GM12878 (cell line): Measurements from ENCODE around the gene MDFIC2. TPM values are rescaled to one million over a fixed set of nuclear protein-coding genes. Genes with fewer than 3 reads are reported as not detected.

Experiments
- ATAC-seq: fragments of 200-7000 bp; cut with Tn5 transposase; 3 replicates; pipeline ENCODE4 v1.9.1; 2020; ENCODE audit warnings: mild to moderate bottlenecking, moderate library complexity
- BruUV-seq: library from RNA; stranded (reverse); fragments of 400-500 nt; replicated peaks from 2 replicates; lab custom pipeline; 2021; lab: Mats Ljungman, UMichigan
- CTCF ChIA-PET: fragments of 300-600 bp; sonication (Branson Sonifier 250); formaldehyde crosslinking; extraction: SDS; loops from one replicate; lab custom pipeline; 2021; ENCODE audit warnings: inconsistent platforms; lab: Yijun Ruan, JAX
- POLR2A ChIA-PET: fragments of 350-600 bp; formaldehyde crosslinking; extraction: SDS; loops from one replicate; lab custom pipeline; 2021; ENCODE audit warnings: inconsistent platforms; lab: Charles Lee
- RAD21 ChIA-PET: fragments of 300-600 bp; sonication (Branson Sonifier 250); formaldehyde crosslinking; loops from one replicate; lab custom pipeline; 2023; ENCODE audit warnings: antibody characterized with exemption; ENCODE audit not compliant: unreplicated experiment; lab: Charles Lee
- SMC1A ChIA-PET: fragments of 300-600 bp; sonication (Branson Sonifier 250); formaldehyde crosslinking; loops from one replicate; lab custom pipeline; 2023; ENCODE audit not compliant: unreplicated experiment, uncharacterized antibody; lab: Charles Lee
- DNase-seq: peaks from one replicate; pipeline ENCODE4 v3.0.0-alpha.2; 2011; ENCODE audit warnings: low read depth, low spot score
- FAIRE-seq: peaks from 3 replicates; lab custom pipeline; 2011; peaks lifted over from hg19 to GRCh38; lab: Jason Lieb, UNC
- H2AFZ ChIP-seq: 2 replicates; pipeline ENCODE4 v1.6.0; 2011; ENCODE audit warnings: low read depth, low read length, control low read depth; ENCODE audit not compliant: control insufficient read depth
- H3K27ac ChIP-seq: 2 replicates; pipeline ENCODE4 v1.5.1; 2011; ENCODE audit warnings: control low read depth; ENCODE audit not compliant: control insufficient read depth, insufficient read depth
- H3K27me3 ChIP-seq, 2 experiments: replicated peaks in 1 of 2; 2 replicates each; pipeline versions ENCODE4 v1.6.0 to v1.6.1; 2011; ENCODE audit warnings: low read length in 1 of 2; ENCODE audit not compliant: control insufficient read depth in 2 of 2, insufficient read depth in 2 of 2
- H3K36me3 ChIP-seq, 2 experiments: 2 replicates each; pipeline ENCODE4 v1.5.1; 2011; ENCODE audit warnings: low read length in 1 of 2; ENCODE audit not compliant: control insufficient read depth in 2 of 2, insufficient read depth in 2 of 2
- H3K4me1 ChIP-seq: 2 replicates; pipeline ENCODE4 v1.6.1; 2011; ENCODE audit warnings: mild to moderate bottlenecking, low read length, moderate library complexity, mixed read lengths; ENCODE audit not compliant: control insufficient read depth, insufficient read depth
- H3K4me2 ChIP-seq: 2 replicates; pipeline ENCODE4 v1.6.0; 2011; ENCODE audit warnings: control low read depth; ENCODE audit not compliant: control insufficient read depth, insufficient read depth
- H3K4me3 ChIP-seq: fragments of 200-600 bp; sonication (generic); 2 replicates; pipeline ENCODE4 v1.5.1; 2016
- H3K79me2 ChIP-seq: 2 replicates; pipeline ENCODE4 v1.6.0; 2011; ENCODE audit warnings: low read length; ENCODE audit not compliant: control insufficient read depth, insufficient read depth
- H3K9ac ChIP-seq: 2 replicates; pipeline ENCODE4 v1.8.0; 2011; ENCODE audit warnings: low read length, control low read depth, mixed read lengths; ENCODE audit not compliant: control insufficient read depth, insufficient read depth
- H3K9me3 ChIP-seq: replicated peaks from 3 replicates; pipeline ENCODE4 v1.5.1; 2011; ENCODE audit warnings: mild to moderate bottlenecking, low read length; ENCODE audit not compliant: control insufficient read depth, insufficient read depth
- H4K20me1 ChIP-seq: 2 replicates; pipeline ENCODE4 v1.6.0; 2011; ENCODE audit not compliant: control insufficient read depth, insufficient read depth
- ASH2L ChIP-seq: fragments of 300-600, 200-600 bp; sonication (generic); IDR thresholded peaks from 2 replicates; pipeline ENCODE4 v1.6.1; 2017; ENCODE audit warnings: low read depth, mild to moderate bottlenecking, borderline replicate concordance
- CREB1 ChIP-seq: IDR thresholded peaks from 2 replicates; pipeline ENCODE4 v1.6.1; 2012; ENCODE audit warnings: low read depth, mild to moderate bottlenecking, inconsistent platforms
- EED ChIP-seq: sonication (generic); IDR thresholded peaks from 2 replicates; pipeline ENCODE4 v1.6.1; 2016; ENCODE audit warnings: antibody characterized with exemption, low read depth
- HSF1 ChIP-seq: fragments of 150-350 bp; IDR thresholded peaks from 2 replicates; pipeline ENCODE4 v1.6.1; 2014; ENCODE audit warnings: mild to moderate bottlenecking, low read depth, low read length
- JUND ChIP-seq: IDR thresholded peaks from 2 replicates; pipeline ENCODE4 v1.6.1; 2012; ENCODE audit warnings: low read depth, mild to moderate bottlenecking, low read length, improper control_type of control experiment, moderate library complexity
- KLF5 ChIP-seq: fragments of 450-650 bp; IDR thresholded peaks from 2 replicates; pipeline ENCODE4 v1.6.1; 2014; ENCODE audit warnings: mild to moderate bottlenecking; ENCODE audit not compliant: partially characterized antibody
- LARP7 ChIP-seq: fragments of 450-650 bp; IDR thresholded peaks from 2 replicates; pipeline ENCODE4 v1.6.1; 2017; ENCODE audit warnings: mild to moderate bottlenecking
- MEF2B ChIP-seq: fragments of 450-650 bp; IDR thresholded peaks from 2 replicates; pipeline ENCODE4 v1.6.1; 2018; ENCODE audit warnings: mild to moderate bottlenecking, moderate library complexity; ENCODE audit not compliant: partially characterized antibody, poor library complexity, severe bottlenecking
- MYC ChIP-seq: IDR thresholded peaks from 2 replicates; pipeline ENCODE4 v1.6.1; 2011; ENCODE audit warnings: mild to moderate bottlenecking, low read length, moderate library complexity, inconsistent platforms; ENCODE audit not compliant: insufficient read depth, insufficient replicate concordance, insufficient read length, severe bottlenecking
- POLR2AphosphoS2 ChIP-seq: IDR thresholded peaks from 2 replicates; pipeline ENCODE4 v1.6.1; 2011; ENCODE audit warnings: low read depth, mild to moderate bottlenecking, low read length, improper control_type of control experiment, moderate library complexity
- POU2F2 ChIP-seq: IDR thresholded peaks from 3 replicates; pipeline ENCODE4 v1.6.1; 2011; ENCODE audit warnings: low read depth, mild to moderate bottlenecking, low read length, borderline replicate concordance
- RB1 ChIP-seq: fragments of 450-650 bp; formaldehyde crosslinking; IDR thresholded peaks from 2 replicates; pipeline ENCODE4 v1.6.1; 2017; ENCODE audit warnings: mild to moderate bottlenecking, borderline replicate concordance
- RFX5 ChIP-seq: IDR thresholded peaks from 2 replicates; pipeline ENCODE4 v1.6.1; 2011; ENCODE audit warnings: low read depth, low read length, improper control_type of control experiment
- SIX5 ChIP-seq: IDR thresholded peaks from 2 replicates; pipeline ENCODE4 v1.6.1; 2011; ENCODE audit warnings: mild to moderate bottlenecking, low read depth, low read length, moderate library complexity; ENCODE audit not compliant: severe bottlenecking
- SMAD5 ChIP-seq: IDR thresholded peaks from 2 replicates; pipeline ENCODE4 v1.6.1; 2016; ENCODE audit warnings: antibody characterized with exemption, low read depth
- SMC3 ChIP-seq: IDR thresholded peaks from 2 replicates; pipeline ENCODE4 v1.6.1; 2011; ENCODE audit warnings: low read length, improper control_type of control experiment, borderline replicate concordance
- WRNIP1 ChIP-seq: IDR thresholded peaks from 2 replicates; pipeline ENCODE4 v1.6.1; 2011; ENCODE audit warnings: low read depth, low read length, improper control_type of control experiment, borderline replicate concordance
- WGBS: methylation state at CpG from one replicate; pipeline ENCODE4 v1.1.6; 2016; ENCODE audit warnings: low lambda C conversion rate; ENCODE audit not compliant: insufficient replicate concordance, insufficient coverage; ENCODE audit errors: missing lambda C conversion rate; 5-methylcytosine and 5-hydroxymethylcytosine counted together
- in situ Hi-C: fragments of 300-500 bp; cut with MboI; formaldehyde crosslinking; loops from 9 replicates; pipeline ENCODE4 v1.14.3; 2018; ENCODE audit warnings: mixed read lengths
- intact Hi-C: fragments of 100-400 bp; cut with micrococcal nuclease; formaldehyde crosslinking; loops from one replicate; pipeline ENCODE4 v1.14.2; 2022; ENCODE audit not compliant: unreplicated experiment
- polyA plus RNA-seq, 11 experiments: library from polyadenylated mRNA; depleted of rRNA in 4 of 11; unstranded in 6 of 11; stranded (reverse) in 5 of 11; fragments of >200 nt; fragmentation: Nextera tagmentation in 4 of 11; fragmentation: Illumina TruSeq in 1 of 11; extraction: Ambion mirVana in 4 of 11; extraction: Trizol in 1 of 11; gene quantifications; 1 replicate in 1 of 11; 2 replicates in 10 of 11; pipeline versions ENCODE4 v1.2.1 to v1.2.3, GENCODE V29; 2011 to 2016; ENCODE audit warnings: inconsistent platforms in 2 of 11, missing spikeins in 2 of 11, low read depth in 1 of 11
- total RNA-seq, 4 experiments: library from RNA; depleted of rRNA in 3 of 4; stranded (reverse); fragments of >200 nt in 3 of 4; fragmentation: Illumina TruSeq in 1 of 4; extraction: Trizol in 1 of 4; gene quantifications; 2 replicates each; pipeline versions ENCODE4 v1.2.1 to v1.2.3, GENCODE V29; 2013 to 2021

The MDFIC2 gene
- total and polyA plus RNA-seq, 10 of the 15 experiments (the other 5 are each of a cell fraction or from before 2014, with no cell fraction given) = not detected

GRCh38 chr3:70315021-70315420 lies 2.6 kb upstream of the MDFIC2 start:
- intact Hi-C loops = no loop called here
- Histone ChIP-seq H3K36me3 (no peaks in the 10 kb centered on the region), H3K4me2 (no peak overlapping the region), H3K27me3 (no peaks in the 10 kb centered on the region), H3K9me3 (no peaks in the 10 kb centered on the region), H3K79me2 (no peaks in the 10 kb centered on the region), H3K27ac (no peak overlapping the region), H3K9ac (no peak overlapping the region), H3K4me3 (no peak overlapping the region), H4K20me1 (no peaks in the 10 kb centered on the region), H3K4me1 (no peaks in the 10 kb centered on the region), H2AFZ (no peak overlapping the region)
- ChIA-PET POLR2A (no interaction called here), CTCF (no interaction called here), RAD21 (no interaction called here), SMC1A (no interaction called here)
- 0% methylated on average over 1 of the region's 1 CpG for WGBS
- in situ Hi-C loops = no loop called here
- BruUV-seq = no TSS peak
- ATAC-seq (no peak), FAIRE-seq (no peak), DNase-seq (no peak)
- no peak for TF ChIP-seq KLF5
- no peak for TF ChIP-seq WRNIP1
- no peak for TF ChIP-seq SIX5
- TF ChIP-seq RB1 = no peak
- TF ChIP-seq JUND = no peak
- no peak for TF ChIP-seq LARP7
- TF ChIP-seq POLR2AphosphoS2 = no peak
- TF ChIP-seq HSF1 = no peak
- TF ChIP-seq MYC = no peak
- TF ChIP-seq EED = no peak
- TF ChIP-seq POU2F2 = no peak
- no peak for TF ChIP-seq RFX5
- TF ChIP-seq ASH2L = no peak
- no peak for TF ChIP-seq SMC3
- TF ChIP-seq CREB1 = no peak
- no peak for TF ChIP-seq MEF2B
- TF ChIP-seq SMAD5 = no peak
